ENCODE data around the gene CASZ1. TPM values are rescaled to one million over a fixed set of nuclear protein-coding genes. Genes with fewer than 3 reads are reported as not detected.

CASZ1 gene
- total RNA-seq, 1 donor from 2014 or later = 58.2 TPM

GRCh38 chr1:10703702-10704101, 92.7 kb downstream of the CASZ1 start:
- intact Hi-C loops (cut with DNase I) = no loop called here
- ATAC-seq = no peak

GRCh38 chr1:10701145-10701544, 95.3 kb downstream of the CASZ1 start:
- intact Hi-C loops (cut with DNase I) = no loop called here
- DNase-seq (ENCODE audit: missing footprints) (no peak), ATAC-seq (no peak)

More at GRCh38 chr1:10703702-10704101, 92.7 kb downstream of the CASZ1 start:
- no peak for DNase-seq (ENCODE audit: missing footprints)

GRCh38 chr1:10699470-10699835, 97.0 kb downstream of the CASZ1 start:
- intact Hi-C loops (cut with DNase I) = no loop called here
- DNase-seq (ENCODE audit: missing footprints) (no peak), ATAC-seq (no peak)

- intact Hi-C loops (cut with DNase I) = no loop called here
Observed at GRCh38 chr1:10698726-10699469, 97.5 kb downstream of the CASZ1 start.

GRCh38 chr1:10697621-10698160, 98.8 kb downstream of the CASZ1 start:
- no peak for ATAC-seq
- no peak for DNase-seq (ENCODE audit: missing footprints)
- intact Hi-C loops (cut with DNase I) = no loop called here

More at GRCh38 chr1:10698726-10699469, 97.5 kb downstream of the CASZ1 start:
- no peak for DNase-seq (ENCODE audit: missing footprints)
- no peak for ATAC-seq

- intact Hi-C loops (cut with DNase I) = no loop called here
- DNase-seq (ENCODE audit: missing footprints) (no peak), ATAC-seq (no peak)
Observed at GRCh38 chr1:10696977-10697376, 99.5 kb downstream of the CASZ1 start.

- peak; percentile 84 for ATAC-seq
- DNase-seq (ENCODE audit: missing footprints) = peak; percentile 95
- intact Hi-C loops (cut with DNase I) = loop anchor here (5.0 kb wide), 1 partner anchor 167 kb away; no protein-coding TSS in a partner anchor
Observed at GRCh38 chr1:10694633-10695627, 101.5 kb downstream of the CASZ1 start.

GRCh38 chr1:10694274-10694632, 102.2 kb downstream of the CASZ1 start:
- peak; percentile 7 for ATAC-seq

GRCh38 chr1:10693497-10694273, 102.8 kb downstream of the CASZ1 start:
- intact Hi-C loops (cut with DNase I) = loop anchor here (5.0 kb wide), 1 partner anchor 169 kb away; no protein-coding TSS in a partner anchor
- DNase-seq (ENCODE audit: missing footprints) (no peak), ATAC-seq (no peak)

More at GRCh38 chr1:10694274-10694632, 102.2 kb downstream of the CASZ1 start:
- intact Hi-C loops (cut with DNase I) = loop anchor here (5.0 kb wide), 1 partner anchor 168 kb away; no protein-coding TSS in a partner anchor
- no peak for DNase-seq (ENCODE audit: missing footprints)

GRCh38 chr1:10693152-10693496, 103.3 kb downstream of the CASZ1 start:
- intact Hi-C loops (cut with DNase I) = loop anchor here (5.0 kb wide), 1 partner anchor 169 kb away; no protein-coding TSS in a partner anchor
- ATAC-seq = no peak
- no peak for DNase-seq (ENCODE audit: missing footprints)

GRCh38 chr1:10692401-10693021, 103.9 kb downstream of the CASZ1 start:
- ATAC-seq (no peak), DNase-seq (ENCODE audit: missing footprints) (no peak)
- intact Hi-C loops (cut with DNase I) = loop anchor here (5.0 kb wide), 1 partner anchor 170 kb away; no protein-coding TSS in a partner anchor

GRCh38 chr1:10691740-10692125, 104.7 kb downstream of the CASZ1 start:
- ATAC-seq (no peak), DNase-seq (ENCODE audit: missing footprints) (no peak)
- intact Hi-C loops (cut with DNase I) = loop anchor here (5.0 kb wide), 1 partner anchor 171 kb away; no protein-coding TSS in a partner anchor

- ATAC-seq (no peak), DNase-seq (ENCODE audit: missing footprints) (no peak)
- intact Hi-C loops (cut with DNase I) = loop anchor here (5.0 kb wide), 1 partner anchor 171 kb away; no protein-coding TSS in a partner anchor
Observed at GRCh38 chr1:10691075-10691739, 105.2 kb downstream of the CASZ1 start.

GRCh38 chr1:10690484-10690883, 106.0 kb downstream of the CASZ1 start:
- DNase-seq (ENCODE audit: missing footprints) = no peak
- no peak for ATAC-seq
- intact Hi-C loops (cut with DNase I) = loop anchor here (5.0 kb wide), 1 partner anchor 172 kb away; no protein-coding TSS in a partner anchor

GRCh38 chr1:10688409-10688786, 108.0 kb downstream of the CASZ1 start:
- ATAC-seq (no peak), DNase-seq (ENCODE audit: missing footprints) (no peak)
- intact Hi-C loops (cut with DNase I) = loop anchor here (2.0 kb wide), 1 partner anchor 100 kb away; no protein-coding TSS in a partner anchor

GRCh38 chr1:10687782-10688408, 108.6 kb downstream of the CASZ1 start:
- DNase-seq (ENCODE audit: missing footprints) = no peak
- ATAC-seq = no peak
- intact Hi-C loops (cut with DNase I) = loop anchor here (2.0 kb wide), 1 partner anchor 101 kb away; no protein-coding TSS in a partner anchor

GRCh38 chr1:10687251-10687651, 109.2 kb downstream of the CASZ1 start:
- intact Hi-C loops (cut with DNase I) = no loop called here
- no peak for DNase-seq (ENCODE audit: missing footprints)
- peak; percentile 3 for ATAC-seq

All from Right ventricle myocardium inferior (tissue), 1 donor.